ENCODE results near the gene HSD11B1L.

GRCh38 chr19:5652261-5652660 is 28.6 kb upstream of the HSD11B1L start:
- TF ChIP-seq TAF1 (IDR thresholded peaks at IDR 0.05; ENCODE audit: borderline replicate concordance, low read depth, low read length), result no peak
- no peak for TF ChIP-seq POLR2A (IDR thresholded peaks at IDR 0.05; ENCODE audit: low read depth, low read length)
